Measurements from ENCODE around the gene ROBO1. TPM values are rescaled to one million over a fixed set of nuclear protein-coding genes. Genes with fewer than 3 reads are reported as not detected.
A peak's percentile ranks its signal among the peaks of the same experiment; 100 is the strongest.

ROBO1 gene
- polyA plus RNA-seq, 1 donor = 33.9 TPM

DNA sequence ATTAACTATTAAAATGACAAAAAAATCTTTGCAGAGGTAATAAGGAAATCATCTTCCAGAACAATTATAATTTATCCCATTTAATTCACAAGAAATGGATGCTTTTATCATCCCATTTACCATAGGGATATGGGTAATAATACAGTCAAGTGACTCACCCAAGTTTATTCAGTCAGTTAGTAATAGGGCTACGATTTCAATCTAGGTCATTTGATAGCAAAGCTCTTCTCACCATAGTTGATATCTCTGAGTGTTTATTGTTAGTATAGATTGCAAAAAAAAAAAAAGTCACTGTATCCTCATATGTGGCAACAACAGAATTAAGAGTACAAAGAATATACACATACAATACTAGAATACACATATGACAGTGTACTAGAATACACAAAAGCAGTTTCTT, 797.1 kb downstream of the ROBO1 start:
- DNase-seq = no peak

DNA sequence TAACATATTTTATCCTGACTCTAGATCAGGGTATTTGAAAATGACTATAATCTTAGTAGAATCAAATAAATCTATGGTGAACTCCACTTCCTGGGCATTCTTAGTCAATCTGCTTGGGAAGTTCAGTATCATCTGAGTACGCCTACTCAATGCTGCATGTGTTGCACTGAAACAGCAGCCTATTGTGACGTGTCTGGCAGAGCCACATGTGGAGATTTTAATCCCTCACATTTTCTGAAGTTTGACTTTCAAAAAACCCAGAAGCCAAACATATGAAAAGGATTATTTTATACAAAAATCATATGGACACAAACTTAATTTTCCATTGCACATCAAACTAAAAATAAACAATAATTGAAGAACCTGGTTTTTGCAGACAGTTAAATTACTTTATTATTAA, 798.3 kb downstream of the ROBO1 start:
- peak; percentile 59 for DNase-seq

- no peak for DNase-seq
Measured at GRCh38 chr3:78967061-78967460, 800.7 kb downstream of the ROBO1 start.

- DNase-seq = no peak
Measured at GRCh38 chr3:78963771-78964170, 804.0 kb downstream of the ROBO1 start.

GRCh38 chr3:78957456-78957855, 810.3 kb downstream of the ROBO1 start:
- no peak for DNase-seq

DNA sequence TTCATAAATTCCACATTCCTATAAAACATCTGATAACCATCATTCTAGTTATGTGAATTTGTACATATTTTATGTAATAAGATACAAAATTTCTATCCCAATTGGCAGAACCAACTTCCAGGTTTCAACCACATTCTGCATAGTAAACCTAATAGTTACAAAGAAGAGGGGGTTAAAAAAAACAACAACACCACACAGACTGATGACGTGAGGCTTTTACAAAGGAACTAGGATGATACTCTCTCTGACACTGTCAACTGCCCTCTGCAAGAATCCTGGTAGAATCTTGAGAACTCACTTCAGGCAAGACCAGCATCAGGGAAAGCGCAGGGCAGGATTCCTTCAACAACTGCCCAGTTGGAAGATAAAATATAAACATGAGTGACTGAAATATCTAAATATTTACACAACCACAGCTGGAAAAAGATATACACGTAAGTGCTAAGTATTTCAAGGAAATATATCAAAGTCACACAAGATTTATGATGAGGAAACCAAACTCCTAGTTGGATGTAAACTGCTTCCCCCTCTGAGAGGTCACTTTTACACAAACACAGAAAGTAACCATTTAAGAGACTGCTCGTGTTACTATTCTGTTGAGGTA, 816.4 kb downstream of the ROBO1 start:
- no peak for DNase-seq

- no peak for DNase-seq
Measured at GRCh38 chr3:78941587-78941986, 826.2 kb downstream of the ROBO1 start.

DNA sequence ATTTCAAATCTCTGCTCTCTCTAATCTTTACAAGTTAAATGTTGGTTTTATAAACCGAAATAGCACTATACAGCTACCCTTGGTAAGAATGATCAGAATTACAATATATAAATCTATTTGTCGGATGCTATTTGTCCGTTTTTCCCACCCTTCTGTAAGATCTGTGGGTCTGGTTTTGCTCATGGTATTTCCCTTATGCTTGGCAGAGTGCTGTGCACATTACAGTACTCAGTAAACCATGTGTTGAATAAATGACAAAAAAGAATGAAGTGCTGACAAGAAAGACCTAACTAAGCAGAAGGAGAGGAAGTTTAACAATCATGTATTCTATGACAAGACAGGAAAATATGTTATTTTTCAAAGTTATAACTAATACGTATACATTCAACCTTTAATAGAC, 827.2 kb downstream of the ROBO1 start:
- no peak for DNase-seq

DNA sequence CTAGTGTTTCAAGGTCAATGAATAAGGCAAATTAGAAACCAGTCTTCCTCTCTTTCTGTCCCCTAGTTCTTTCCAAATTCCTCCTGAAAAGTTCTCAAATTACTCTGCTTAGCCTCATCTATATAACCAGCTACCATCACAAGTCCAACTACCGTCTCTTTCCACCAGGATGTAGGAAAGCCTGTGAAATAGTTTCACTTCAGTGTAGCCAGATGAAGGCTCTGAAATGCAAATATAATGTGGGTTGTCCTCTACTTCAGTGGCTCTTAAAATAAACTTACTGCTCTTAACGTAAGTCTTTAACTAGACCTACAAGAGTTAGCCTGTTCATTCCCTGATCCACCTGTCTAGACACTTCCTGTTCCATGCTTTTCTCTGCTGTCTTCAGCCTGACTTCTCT, 827.7 kb downstream of the ROBO1 start:
- DNase-seq = no peak

DNA sequence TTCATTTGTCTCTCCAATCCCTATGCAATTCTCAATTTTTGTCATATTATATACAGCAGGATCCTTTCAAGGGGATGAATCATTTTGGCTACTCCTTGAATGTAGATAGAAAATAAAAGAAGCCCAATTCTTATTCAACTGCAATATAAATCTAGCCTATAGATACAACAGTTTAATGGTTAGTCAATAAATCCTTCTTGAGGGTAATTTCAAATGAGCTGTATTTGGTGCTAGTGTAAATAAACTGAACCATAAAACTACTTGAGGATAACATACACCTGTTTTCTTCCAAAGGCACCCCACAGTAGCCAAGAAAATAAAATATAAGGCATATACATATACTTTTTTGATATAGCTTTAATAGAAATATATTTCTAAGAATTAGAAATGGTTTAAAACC, 830.3 kb downstream of the ROBO1 start:
- DNase-seq = no peak

DNA sequence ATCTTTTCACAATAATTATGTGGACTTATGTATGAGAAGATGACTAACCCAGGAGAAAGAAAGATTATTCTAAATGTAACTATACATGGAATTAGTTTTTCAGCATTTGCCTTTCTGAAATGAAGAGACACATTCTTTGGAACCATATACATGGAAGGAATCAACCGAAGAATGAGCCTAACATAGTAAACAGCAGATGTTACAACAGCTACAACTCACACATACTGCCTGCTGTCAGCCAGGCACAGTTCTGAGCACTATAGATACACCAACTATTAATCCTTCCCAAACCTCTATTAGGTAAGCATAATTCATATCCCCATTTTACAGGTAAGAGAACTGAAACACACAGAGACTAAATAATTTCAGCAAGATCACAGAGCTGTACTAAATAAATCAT, 840.0 kb downstream of the ROBO1 start:
- no peak for DNase-seq

DNA sequence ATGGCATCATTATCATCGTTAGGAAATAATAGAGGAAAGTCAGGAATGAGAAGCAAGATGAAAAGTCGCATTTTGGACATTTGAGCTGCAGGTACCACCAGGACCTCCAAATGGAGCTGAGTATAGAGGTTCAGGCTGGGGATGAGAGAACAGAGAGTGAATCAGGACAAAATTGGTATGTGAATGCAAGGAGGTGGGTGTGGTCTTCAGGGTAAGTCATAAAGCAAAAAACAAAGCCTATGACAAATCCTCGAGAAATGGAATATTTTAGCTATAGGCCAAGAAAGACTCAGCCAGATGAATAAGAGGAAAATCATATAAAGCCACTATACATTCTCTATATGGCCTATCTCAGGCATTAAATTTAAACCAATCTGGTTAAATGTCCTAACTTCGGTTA, 841.3 kb downstream of the ROBO1 start:
- DNase-seq = no peak

- DNase-seq = no peak
Measured at GRCh38 chr3:78924711-78925110, 843.1 kb downstream of the ROBO1 start.

- no peak for DNase-seq
Measured at GRCh38 chr3:78919021-78919755, 848.6 kb downstream of the ROBO1 start.

- no peak for DNase-seq
Measured at GRCh38 chr3:78918361-78919020, 849.3 kb downstream of the ROBO1 start.

- DNase-seq = no peak
Measured at GRCh38 chr3:78917536-78917935, 850.3 kb downstream of the ROBO1 start.

DNA sequence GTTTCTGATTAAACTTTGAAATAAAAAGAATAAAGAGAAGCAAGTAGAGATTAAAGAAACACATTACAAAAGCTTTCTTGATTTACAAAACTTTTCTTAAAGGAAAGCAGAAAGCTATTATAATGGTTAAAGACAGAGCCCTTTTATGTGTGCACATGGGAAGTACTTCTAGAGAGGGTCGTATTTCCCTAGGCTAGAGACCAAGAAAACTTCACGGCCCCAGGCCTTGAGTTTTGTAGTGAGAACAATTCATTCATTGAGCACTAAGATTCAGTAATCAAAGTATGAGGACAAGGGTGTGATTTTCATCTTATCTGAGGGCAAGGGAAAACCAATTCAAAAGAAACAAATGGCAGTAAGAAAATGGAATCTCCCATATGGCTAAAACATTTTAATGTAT, 854.1 kb downstream of the ROBO1 start:
- no peak for DNase-seq

DNA sequence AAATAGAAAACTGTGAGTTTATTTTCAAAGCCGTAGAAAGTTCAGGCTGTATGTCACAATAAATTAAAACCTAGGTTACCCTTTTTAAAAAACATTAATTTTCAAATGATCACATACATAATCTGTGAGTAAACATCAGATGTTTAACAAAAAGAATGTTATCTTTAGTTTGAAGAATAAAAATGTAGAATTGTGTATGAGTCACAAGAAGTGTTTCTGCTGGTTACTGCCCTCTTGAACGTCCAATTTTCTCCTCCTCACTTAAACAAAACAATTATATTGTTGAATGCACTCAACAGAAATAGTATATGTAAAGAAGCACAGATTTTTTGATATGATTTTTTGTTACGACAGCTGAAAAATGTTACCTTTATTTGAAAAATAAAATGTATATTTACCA, 855.1 kb downstream of the ROBO1 start:
- DNase-seq = no peak

DNA sequence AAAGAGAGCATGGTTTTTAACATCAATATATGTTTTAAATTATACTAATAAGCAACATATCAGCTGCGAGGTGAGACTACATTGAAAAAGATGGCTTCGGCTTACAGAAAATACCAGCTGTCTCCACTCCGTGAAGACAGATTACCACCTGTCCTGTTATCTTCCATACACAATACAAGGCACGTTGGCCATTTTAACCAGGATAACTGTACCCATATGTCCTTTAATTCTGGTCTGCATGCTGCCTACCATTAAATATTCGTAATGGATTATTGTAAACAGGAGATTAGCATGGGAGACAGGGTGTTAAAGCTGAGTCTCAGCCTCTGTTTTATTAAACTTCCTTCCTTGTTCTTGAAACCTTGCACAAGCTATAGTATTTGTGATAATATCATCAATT, 855.5 kb downstream of the ROBO1 start:
- no peak for DNase-seq

- DNase-seq = no peak
Measured at GRCh38 chr3:78911394-78911793, 856.4 kb downstream of the ROBO1 start.

DNA sequence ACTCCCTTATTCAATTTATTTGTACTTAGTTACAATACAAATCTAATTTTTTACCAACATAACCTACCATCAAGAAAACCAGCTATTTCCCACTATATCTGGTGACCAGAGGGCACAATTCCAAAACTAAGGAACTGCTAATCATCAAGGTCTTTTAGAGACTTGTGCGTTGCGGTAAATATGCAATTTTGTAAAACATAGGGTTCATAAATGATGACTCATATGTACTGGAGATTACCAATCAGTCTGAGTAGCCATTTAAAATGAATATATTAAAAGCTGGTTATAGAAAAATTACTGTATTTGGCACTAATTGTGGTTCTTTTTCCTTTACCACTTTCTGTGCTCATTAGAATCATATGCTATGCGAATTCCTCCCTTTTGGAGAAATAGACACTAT, 859.6 kb downstream of the ROBO1 start:
- DNase-seq = no peak

GRCh38 chr3:78907367-78907766, 860.4 kb downstream of the ROBO1 start:
- DNase-seq = no peak

GRCh38 chr3:78906930-78907329, 860.9 kb downstream of the ROBO1 start:
- DNase-seq = no peak

- no peak for DNase-seq
Measured at GRCh38 chr3:78906245-78906644, 861.6 kb downstream of the ROBO1 start.
